Smooth muscle cell (in vitro differentiated cells): Measurements from ENCODE around the gene ARHGAP40. TPM values are rescaled to one million over a fixed set of nuclear protein-coding genes. Genes with fewer than 3 reads are reported as not detected.

Experiments used
- DNase-seq: peaks from one replicate; lab custom pipeline; 2025; ENCODE audit not compliant: unreplicated experiment; lab: John Stamatoyannopoulos, UW
- H2AFZ ChIP-seq: fragments of 200-600 bp; sonication (generic); 2 replicates; pipeline ENCODE4 v1.6.0; 2016; ENCODE audit warnings: antibody characterized with exemption, low read depth, mild to moderate bottlenecking
- H3F3A ChIP-seq: fragments of 200-600 bp; sonication (generic); 2 replicates; pipeline ENCODE4 v1.6.0; 2017; ENCODE audit warnings: antibody characterized with exemption, low read depth
- H3K27ac ChIP-seq: fragments of 200-600 bp; sonication (generic); 2 replicates; pipeline ENCODE4 v1.5.1; 2016; ENCODE audit warnings: low read depth, mild to moderate bottlenecking
- H3K27me3 ChIP-seq: fragments of 200-600 bp; sonication (generic); 2 replicates; pipeline ENCODE4 v1.6.1; 2016; ENCODE audit warnings: low read depth, mild to moderate bottlenecking
- H3K36me3 ChIP-seq: fragments of 200-600 bp; sonication (generic); 2 replicates; pipeline ENCODE4 v1.5.1; 2016; ENCODE audit warnings: low read depth
- H3K4me1 ChIP-seq: fragments of 200-600 bp; sonication (generic); 2 replicates; pipeline ENCODE4 v1.5.1; 2016; ENCODE audit warnings: low read depth
- H3K4me2 ChIP-seq: fragments of 200-600 bp; sonication (generic); 2 replicates; pipeline ENCODE4 v1.6.0; 2016; ENCODE audit warnings: mild to moderate bottlenecking
- H3K4me3 ChIP-seq: fragments of 200-600 bp; sonication (generic); 2 replicates; pipeline ENCODE4 v1.5.1; 2016; ENCODE audit warnings: mild to moderate bottlenecking
- H3K79me2 ChIP-seq: fragments of 200-600 bp; sonication (generic); 2 replicates; pipeline ENCODE4 v1.6.0; 2016; ENCODE audit warnings: low read depth, mild to moderate bottlenecking
- H3K9ac ChIP-seq: fragments of 200-600 bp; sonication (generic); 2 replicates; pipeline ENCODE4 v1.6.0; 2016; ENCODE audit warnings: low read depth
- H3K9me3 ChIP-seq: fragments of 200-600 bp; sonication (generic); replicated peaks from 2 replicates; pipeline ENCODE4 v1.5.1; 2016; ENCODE audit warnings: low read depth
- H4K20me1 ChIP-seq: fragments of 200-600 bp; sonication (generic); 2 replicates; pipeline ENCODE4 v1.6.0; 2016; ENCODE audit warnings: low read depth
- WGBS: methylation state at CpG from one replicate; pipeline ENCODE4 v1.1.7; 2016; ENCODE audit warnings: low lambda C conversion rate; 5-methylcytosine and 5-hydroxymethylcytosine counted together
- polyA plus RNA-seq: library from polyadenylated mRNA; unstranded; fragments of >200 nt; fragmentation: Nextera tagmentation; extraction: Ambion mirVana; gene quantifications from 2 replicates; pipeline ENCODE4 v1.2.1, GENCODE V29; 2016
- total RNA-seq: library from RNA; depleted of rRNA; stranded (reverse); fragments of >200 nt; gene quantifications from 2 replicates; pipeline ENCODE4 v1.2.3, GENCODE V29; 2014
- TF ChIP-seq, protein P1 (sequence below): fragments of 200-600 bp; sonication (generic); IDR thresholded peaks from 2 replicates; pipeline ENCODE4 v1.5.1; 2017; ENCODE audit warnings: borderline replicate concordance, mild to moderate bottlenecking, antibody characterized with exemption; ENCODE audit not compliant: insufficient read depth, poor library complexity, severe bottlenecking

Gene ARHGAP40
- total and polyA plus RNA-seq, 2 experiments from 2014 or later: 0.22 TPM; not detected in 1

GRCh38 chr20:38672504-38672903 is 70.9 kb downstream of the ARHGAP40 start:
- Histone ChIP-seq H3K27me3 (peaks cover 35% of the 10 kb centered on the region), H3K4me2 (no peak overlapping the region), H4K20me1 (no peaks in the 10 kb centered on the region), H3K4me3 (no peak overlapping the region), H3K9ac (no peak overlapping the region), H3K4me1 (no peaks in the 10 kb centered on the region), H3K79me2 (no peaks in the 10 kb centered on the region), H3F3A (no peaks in the 10 kb centered on the region), H3K36me3 (no peaks in the 10 kb centered on the region), H3K9me3 (no peaks in the 10 kb centered on the region), H3K27ac (no peak overlapping the region), H2AFZ (no peak overlapping the region)
- TF ChIP-seq, protein P1, sequence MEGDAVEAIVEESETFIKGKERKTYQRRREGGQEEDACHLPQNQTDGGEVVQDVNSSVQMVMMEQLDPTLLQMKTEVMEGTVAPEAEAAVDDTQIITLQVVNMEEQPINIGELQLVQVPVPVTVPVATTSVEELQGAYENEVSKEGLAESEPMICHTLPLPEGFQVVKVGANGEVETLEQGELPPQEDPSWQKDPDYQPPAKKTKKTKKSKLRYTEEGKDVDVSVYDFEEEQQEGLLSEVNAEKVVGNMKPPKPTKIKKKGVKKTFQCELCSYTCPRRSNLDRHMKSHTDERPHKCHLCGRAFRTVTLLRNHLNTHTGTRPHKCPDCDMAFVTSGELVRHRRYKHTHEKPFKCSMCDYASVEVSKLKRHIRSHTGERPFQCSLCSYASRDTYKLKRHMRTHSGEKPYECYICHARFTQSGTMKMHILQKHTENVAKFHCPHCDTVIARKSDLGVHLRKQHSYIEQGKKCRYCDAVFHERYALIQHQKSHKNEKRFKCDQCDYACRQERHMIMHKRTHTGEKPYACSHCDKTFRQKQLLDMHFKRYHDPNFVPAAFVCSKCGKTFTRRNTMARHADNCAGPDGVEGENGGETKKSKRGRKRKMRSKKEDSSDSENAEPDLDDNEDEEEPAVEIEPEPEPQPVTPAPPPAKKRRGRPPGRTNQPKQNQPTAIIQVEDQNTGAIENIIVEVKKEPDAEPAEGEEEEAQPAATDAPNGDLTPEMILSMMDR: no peak
- no peak for DNase-seq
- WGBS: 82% methylated on average over 3 of the region's 3 CpGs

- peak overlapping the region; percentile 56 for H3K4me3 ChIP-seq
- H3K9me3 ChIP-seq: no peaks in the 10 kb centered on the region
- H2AFZ ChIP-seq: peak overlapping the region; percentile 50
- H4K20me1 ChIP-seq: no peaks in the 10 kb centered on the region
- no peaks in the 10 kb centered on the region for H3K4me1 ChIP-seq
- H3K4me2 ChIP-seq: peak overlapping the region; percentile 90
- no peak overlapping the region for H3K9ac ChIP-seq
- peaks cover 35% of the 10 kb centered on the region for H3K27me3 ChIP-seq
- no peaks in the 10 kb centered on the region for H3K36me3 ChIP-seq
- DNase-seq: no peak
- TF ChIP-seq, protein P1: no peak
- no peaks in the 10 kb centered on the region for H3F3A ChIP-seq
- WGBS: 29% methylated on average over 5 of the region's 5 CpGs
- H3K27ac ChIP-seq: no peak overlapping the region
- H3K79me2 ChIP-seq: no peaks in the 10 kb centered on the region
These were observed 71.7 kb downstream of the ARHGAP40 start for GRCh38 chr20:38673261-38673660.

DNA sequence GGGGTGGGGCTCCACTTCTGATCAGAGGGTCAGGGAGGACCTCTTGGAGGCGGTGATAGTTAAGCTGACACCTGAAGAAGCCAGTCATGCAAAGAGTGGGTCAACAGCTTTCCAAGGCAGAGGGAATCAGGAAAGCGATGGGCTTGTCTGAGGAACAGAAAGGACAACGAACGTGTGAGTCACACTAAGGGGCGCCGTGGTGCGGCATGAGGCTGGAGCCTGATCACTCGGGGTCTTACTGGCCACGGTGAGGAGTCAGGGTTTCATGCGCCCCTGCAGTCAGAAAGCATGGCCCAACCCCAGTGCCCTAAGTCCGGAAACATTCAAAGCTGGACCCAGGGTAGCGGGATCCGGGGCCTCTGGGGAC is 72.1 kb downstream of the ARHGAP40 start:
- peak overlapping the region; percentile 90 for H3K4me2 ChIP-seq
- H3K9ac ChIP-seq: no peak overlapping the region
- no peak overlapping the region for H3K27ac ChIP-seq
- peak overlapping the region; percentile 56 for H3K4me3 ChIP-seq
- H4K20me1 ChIP-seq: no peaks in the 10 kb centered on the region
- H3K27me3 ChIP-seq: peaks cover 34% of the 10 kb centered on the region
- TF ChIP-seq, protein P1: no peak
- H3K9me3 ChIP-seq: no peaks in the 10 kb centered on the region
- no peak for DNase-seq
- H3K79me2 ChIP-seq: no peaks in the 10 kb centered on the region
- WGBS: 3% methylated on average over 13 of the region's 13 CpGs
- H3F3A ChIP-seq: no peaks in the 10 kb centered on the region
- H2AFZ ChIP-seq: peak overlapping the region; percentile 50
- no peaks in the 10 kb centered on the region for H3K36me3 ChIP-seq
- H3K4me1 ChIP-seq: no peaks in the 10 kb centered on the region

DNA sequence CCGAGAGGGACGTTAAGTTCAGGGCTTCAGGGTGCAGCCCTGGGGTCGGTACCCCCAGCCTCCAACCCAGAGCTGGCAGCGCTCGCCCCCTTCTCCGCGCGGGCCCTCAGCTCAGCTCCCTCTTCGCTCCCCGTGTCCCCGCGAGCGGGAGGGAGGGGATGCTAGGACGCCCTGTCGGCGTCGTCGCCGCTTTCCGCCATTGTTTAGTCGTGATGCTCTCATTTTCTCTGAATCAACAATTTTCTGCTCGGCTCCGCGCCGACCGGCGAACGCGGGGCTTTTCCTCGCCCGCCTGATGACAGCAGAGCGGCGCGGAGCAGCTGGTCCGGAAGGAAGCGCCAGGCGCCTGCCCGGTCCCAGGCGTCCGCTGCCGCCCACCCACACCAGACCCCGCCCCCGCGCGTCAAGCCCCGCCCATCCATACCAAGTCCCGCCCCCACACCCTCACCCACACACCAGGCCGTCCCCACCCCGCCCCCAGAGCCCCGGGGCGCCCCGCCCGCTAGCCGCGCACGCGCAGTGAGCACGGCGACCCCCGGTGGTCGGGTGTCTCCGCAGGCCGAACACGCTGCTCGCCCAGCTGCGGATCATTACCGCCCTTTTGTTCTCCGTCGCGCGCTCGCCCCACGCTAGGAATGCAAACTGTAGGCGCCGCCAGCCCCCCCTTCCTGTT is 72.6 kb downstream of the ARHGAP40 start:
- TF ChIP-seq, protein P1: no peak
- peak; percentile 47 for DNase-seq
- peak overlapping the region; percentile 56 for H3K4me3 ChIP-seq
- peak overlapping the region; percentile 50 for H2AFZ ChIP-seq
- no peak overlapping the region for H3K27ac ChIP-seq
- H3K9ac ChIP-seq: no peak overlapping the region
- H3F3A ChIP-seq: no peaks in the 10 kb centered on the region
- peaks cover 29% of the 10 kb centered on the region for H3K27me3 ChIP-seq
- no peaks in the 10 kb centered on the region for H3K79me2 ChIP-seq
- peak overlapping the region; percentile 90 for H3K4me2 ChIP-seq
- H3K36me3 ChIP-seq: no peaks in the 10 kb centered on the region
- no peaks in the 10 kb centered on the region for H3K9me3 ChIP-seq
- H3K4me1 ChIP-seq: no peaks in the 10 kb centered on the region
- H4K20me1 ChIP-seq: no peaks in the 10 kb centered on the region
- 2% methylated on average over 52 of the region's 75 CpGs for WGBS
